HepG2 (cell line): ENCODE data around the gene ADGRG4. TPM values are rescaled to one million over a fixed set of nuclear protein-coding genes. Genes with fewer than 3 reads are reported as not detected.

Experiments used
- ATAC-seq: fragments of 200-7000 bp; cut with Tn5 transposase; 3 replicates; pipeline ENCODE4 v1.9.1; 2020; ENCODE audit warnings: mild to moderate bottlenecking, moderate library complexity
- BruUV-seq: library from RNA; stranded (reverse); fragments of 400-500 nt; replicated peaks from 2 replicates; lab custom pipeline; 2021; lab: Mats Ljungman, UMichigan
- CTCF ChIA-PET: fragments of 300-600 bp; formaldehyde crosslinking; extraction: SDS; loops from one replicate; lab custom pipeline; 2021; ENCODE audit warnings: low total read pairs, inconsistent platforms, low intra/inter-chr PET ratio; lab: Yijun Ruan, JAX
- POLR2A ChIA-PET: fragments of 350-600 bp; sonication (Branson Sonifier 250); formaldehyde crosslinking; loops from one replicate; lab custom pipeline; 2020; ENCODE audit warnings: antibody characterized with exemption, inconsistent platforms; lab: Yijun Ruan, JAX
- DNase-seq: peaks from one replicate; pipeline ENCODE4 v3.0.0-alpha.2; 2015; ENCODE audit warnings: low spot score
- FAIRE-seq: peaks from 3 replicates; lab custom pipeline; 2011; peaks lifted over from hg19 to GRCh38; lab: Jason Lieb, UNC
- H2AFZ ChIP-seq: one replicate; pipeline ENCODE4 v1.6.1; 2011; ENCODE audit warnings: low read length, inconsistent platforms
- H3K27ac ChIP-seq: fragments of 300-600 bp; 3 replicates; pipeline ENCODE4 v1.8.0; 2011; ENCODE audit warnings: mixed run types, mild to moderate bottlenecking, mixed read lengths, low read length, inconsistent platforms; ENCODE audit not compliant: insufficient read depth; ENCODE audit errors: extremely low read length
- H3K27me3 ChIP-seq, 2 experiments: fragments of 200-600 bp in 1 of 2; 2 replicates in 1 of 2; 3 replicates in 1 of 2; pipeline versions ENCODE4 v1.6.0 to v1.8.0; 2011; ENCODE audit warnings: low read length in 2 of 2, mild to moderate bottlenecking in 2 of 2, moderate library complexity in 2 of 2, inconsistent platforms in 1 of 2; ENCODE audit not compliant: insufficient read depth in 2 of 2, control insufficient read depth in 1 of 2
- H3K36me3 ChIP-seq, 2 experiments: fragments of 200-600 bp in 1 of 2; replicated peaks in 1 of 2; 2 replicates in 1 of 2; 3 replicates in 1 of 2; pipeline versions ENCODE4 v1.5.1 to v1.8.0; 2011; ENCODE audit warnings: low read length in 2 of 2, inconsistent platforms in 1 of 2; ENCODE audit not compliant: insufficient read depth in 2 of 2, control insufficient read depth in 1 of 2
- H3K4me1 ChIP-seq: 2 replicates; pipeline ENCODE4 v1.5.1; 2012; ENCODE audit warnings: low read length, inconsistent platforms; ENCODE audit not compliant: insufficient read depth
- H3K4me2 ChIP-seq: 2 replicates; pipeline ENCODE4 v1.6.0; 2011; ENCODE audit warnings: low read depth, low read length, inconsistent platforms
- H3K4me3 ChIP-seq, 3 experiments: fragments of 200-600 bp in 1 of 3; sonication (generic), shearing (Covaris generic) in 1 of 3; replicated peaks in 1 of 3; 2 replicates each; pipeline ENCODE4 v1.5.1; 2011 to 2016; ENCODE audit warnings: low read length in 3 of 3, inconsistent platforms in 2 of 3, low read depth in 2 of 3, mild to moderate bottlenecking in 2 of 3, control low read depth in 1 of 3, mixed read lengths in 1 of 3; ENCODE audit not compliant: insufficient read depth in 1 of 3
- H3K79me2 ChIP-seq: one replicate; pipeline ENCODE4 v1.6.1; 2011; ENCODE audit warnings: low read length, inconsistent platforms; ENCODE audit not compliant: insufficient read depth
- H3K9ac ChIP-seq: 2 replicates; pipeline ENCODE4 v1.6.0; 2011; ENCODE audit warnings: mild to moderate bottlenecking, low read depth, low read length, inconsistent platforms; ENCODE audit not compliant: insufficient read depth
- H3K9me3 ChIP-seq: 2 replicates; pipeline ENCODE4 v1.5.1; 2012; ENCODE audit warnings: mild to moderate bottlenecking, low read length
- H4K20me1 ChIP-seq: 2 replicates; pipeline ENCODE4 v1.6.0; 2011; ENCODE audit warnings: inconsistent platforms, mild to moderate bottlenecking, low read length, moderate library complexity; ENCODE audit not compliant: insufficient read depth
- ADNP ChIP-seq: sonication (generic); formaldehyde crosslinking; IDR thresholded peaks from 2 replicates; pipeline ENCODE4 v1.4.0; 2020; ENCODE audit warnings: missing genetic modification reagents
- HOXA5 ChIP-seq: sonication (generic); formaldehyde crosslinking; IDR thresholded peaks from 2 replicates; pipeline ENCODE4 v1.4.0; 2020; ENCODE audit warnings: missing genetic modification reagents
- MIER2 ChIP-seq: IDR thresholded peaks from 2 replicates; pipeline ENCODE4 v1.6.1; 2016; ENCODE audit warnings: missing biosample characterization, missing genetic modification reagents
- MXD3 ChIP-seq: IDR thresholded peaks from 2 replicates; pipeline ENCODE4 v1.6.1; 2016; ENCODE audit warnings: mild to moderate bottlenecking, missing biosample characterization, missing genetic modification reagents
- SIX4 ChIP-seq: sonication (generic); formaldehyde crosslinking; IDR thresholded peaks from 2 replicates; pipeline ENCODE4 v1.4.0; 2020; ENCODE audit warnings: missing genetic modification reagents
- TFDP2 ChIP-seq: sonication (generic); formaldehyde crosslinking; IDR thresholded peaks from 2 replicates; pipeline ENCODE4 v1.4.0; 2020; ENCODE audit warnings: missing genetic modification reagents
- ZBTB25 ChIP-seq: IDR thresholded peaks from 2 replicates; pipeline ENCODE4 v1.6.1; 2018; ENCODE audit warnings: missing genetic modification reagents
- ZFP1 ChIP-seq: IDR thresholded peaks from 2 replicates; pipeline ENCODE4 v1.6.1; 2016
- ZNF614 ChIP-seq: IDR thresholded peaks from 2 replicates; pipeline ENCODE4 v1.6.1; 2018; ENCODE audit warnings: missing biosample characterization, missing genetic modification reagents, inconsistent platforms, borderline replicate concordance
- in situ Hi-C: cut with HindIII; loops from 2 replicates; pipeline ENCODE4 v1.10.0; 2017; ENCODE audit warnings: low pct_unique_long_range_greater_than_20kb; ENCODE audit not compliant: extremely low pct_ligation_motif_present
- intact Hi-C: fragments of 100-400 bp; cut with micrococcal nuclease; formaldehyde crosslinking; loops from one replicate; pipeline ENCODE4 v1.10.0; 2022; ENCODE audit not compliant: unreplicated experiment
- polyA plus RNA-seq, 8 experiments: library from polyadenylated mRNA; depleted of rRNA in 3 of 8; stranded (reverse) in 7 of 8; unstranded in 1 of 8; fragments of >200 nt; fragmentation: Illumina TruSeq in 4 of 8; extraction: Trizol in 4 of 8; gene quantifications; 2 replicates each; pipeline versions ENCODE4 v1.2.1 to v1.2.3, GENCODE V29; 2011 to 2016; ENCODE audit warnings: low read depth in 4 of 8, missing spikeins in 1 of 8, mixed read lengths in 1 of 8; ENCODE audit not compliant: insufficient read depth in 1 of 8
- total RNA-seq, 5 experiments: library from RNA; depleted of rRNA; stranded (reverse); fragments of >200 nt; fragmentation: Illumina TruSeq; extraction: Trizol; gene quantifications; 2 replicates each; pipeline ENCODE4 v1.2.3, GENCODE V29; 2016; ENCODE audit warnings: low read depth in 1 of 5
- TF ChIP-seq, protein P1 (sequence below): sonication (generic); formaldehyde crosslinking; IDR thresholded peaks from 2 replicates; pipeline ENCODE4 v1.5.1; 2020; ENCODE audit warnings: mild to moderate bottlenecking, moderate library complexity, missing genetic modification reagents

The ADGRG4 gene
- total and polyA plus RNA-seq, 2 of the 13 experiments (the other 11 are each of a cell fraction or from before 2014, with no cell fraction given) = not detected

- H4K20me1 ChIP-seq = no peaks in the 10 kb centered on the region
- H3K4me2 ChIP-seq = no peak overlapping the region
- H3K36me3 ChIP-seq = no peaks in the 10 kb centered on the region
- intact Hi-C loops = no loop called here
- no peak overlapping the region for H3K4me3 ChIP-seq
- ATAC-seq = no peak
- H3K79me2 ChIP-seq = no peaks in the 10 kb centered on the region
- no TSS peak for BruUV-seq
- no peak overlapping the region for H3K27ac ChIP-seq
- TF ChIP-seq ZFP1 (no peak), ADNP (CRISPR knock-in tag) (no peak), MIER2 (CRISPR knock-in tag) (no peak), ZNF614 (CRISPR knock-in tag) (no peak), HOXA5 (CRISPR knock-in tag) (no peak), ZBTB25 (CRISPR knock-in tag) (no peak), SIX4 (CRISPR knock-in tag) (no peak), MXD3 (no peak), TFDP2 (CRISPR knock-in tag) (no peak)
- TF ChIP-seq, protein P1, sequence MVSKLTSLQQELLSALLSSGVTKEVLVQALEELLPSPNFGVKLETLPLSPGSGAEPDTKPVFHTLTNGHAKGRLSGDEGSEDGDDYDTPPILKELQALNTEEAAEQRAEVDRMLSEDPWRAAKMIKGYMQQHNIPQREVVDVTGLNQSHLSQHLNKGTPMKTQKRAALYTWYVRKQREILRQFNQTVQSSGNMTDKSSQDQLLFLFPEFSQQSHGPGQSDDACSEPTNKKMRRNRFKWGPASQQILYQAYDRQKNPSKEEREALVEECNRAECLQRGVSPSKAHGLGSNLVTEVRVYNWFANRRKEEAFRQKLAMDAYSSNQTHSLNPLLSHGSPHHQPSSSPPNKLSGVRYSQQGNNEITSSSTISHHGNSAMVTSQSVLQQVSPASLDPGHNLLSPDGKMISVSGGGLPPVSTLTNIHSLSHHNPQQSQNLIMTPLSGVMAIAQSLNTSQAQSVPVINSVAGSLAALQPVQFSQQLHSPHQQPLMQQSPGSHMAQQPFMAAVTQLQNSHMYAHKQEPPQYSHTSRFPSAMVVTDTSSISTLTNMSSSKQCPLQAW (CRISPR knock-in tag) = no peak
- TF ChIP-seq, all 625 proteins: peak for 0
- CTCF ChIA-PET = no interaction called here
- DNase-seq (no peak), FAIRE-seq (no peak)
- Histone ChIP-seq H2AFZ (no peak overlapping the region), H3K9ac (no peak overlapping the region), H3K4me1 (no peaks in the 10 kb centered on the region), H3K27me3 (no peaks in the 10 kb centered on the region), H3K9me3 (no peaks in the 10 kb centered on the region)
- in situ Hi-C loops = no loop called here
- POLR2A ChIA-PET = no interaction called here
These were observed 18.8 kb downstream of the ADGRG4 start for GRCh38 chrX:136319600-136319999.
